HCT116 (cell line): ENCODE results near the gene GPR39. TPM values are rescaled to one million over a fixed set of nuclear protein-coding genes. Genes with fewer than 3 reads are reported as not detected.

ENCODE experiments used
- ATAC-seq: fragments of 200-7000 bp; cut with Tn5 transposase; 2 replicates; pipeline ENCODE4 v1.9.1; 2020; ENCODE audit warnings: mild to moderate bottlenecking, moderate library complexity
- BruUV-seq: library from RNA; stranded (reverse); fragments of 400-500 nt; replicated peaks from 2 replicates; lab custom pipeline; 2021; lab: Mats Ljungman, UMichigan
- CTCF ChIA-PET: fragments of 300-600 bp; sonication (Branson Sonifier 250); formaldehyde crosslinking; loops from one replicate; lab custom pipeline; 2021; ENCODE audit warnings: antibody characterized with exemption; lab: Charles Lee
- POLR2A ChIA-PET: fragments of 300-600, 350-600 bp; sonication (Branson Sonifier 250); formaldehyde crosslinking; loops from one replicate; lab custom pipeline; 2021; ENCODE audit warnings: antibody characterized with exemption; lab: Charles Lee
- RAD21 ChIA-PET, 2 experiments: fragments of 300-600 bp; sonication (Branson Sonifier 250); formaldehyde crosslinking; loops; one replicate each; lab custom pipeline; 2023; ENCODE audit warnings: low total read pairs in 2 of 2; ENCODE audit not compliant: uncharacterized antibody in 2 of 2, unreplicated experiment in 2 of 2, low non-redundant PET in 1 of 2; lab: Charles Lee
- DNase-seq: peaks from one replicate; pipeline ENCODE4 v3.0.0-alpha.2; 2010; ENCODE audit warnings: low read depth, low spot score
- H2AFZ ChIP-seq: fragments of 200-600 bp; shearing (Covaris generic), sonication (generic); 2 replicates; pipeline ENCODE4 v1.6.1; 2017; ENCODE audit warnings: low read depth, mixed run types, mixed read lengths, antibody characterized with exemption, low read length; ENCODE audit not compliant: poor library complexity, severe bottlenecking
- H3K27ac ChIP-seq: 2 replicates; pipeline ENCODE4 v1.5.1; 2012; ENCODE audit warnings: low read depth, low read length
- H3K27me3 ChIP-seq: fragments of 200-600 bp; sonication (generic); 2 replicates; pipeline ENCODE4 v1.6.1; 2016; ENCODE audit warnings: mixed run types, low read length, mixed read lengths; ENCODE audit not compliant: insufficient read depth
- H3K36me3 ChIP-seq, 2 experiments: fragments of 200-500 bp in 1 of 2; fragments of 200-600 bp in 1 of 2; sonication (Bioruptor generic) in 1 of 2; sonication (generic) in 1 of 2; 2 replicates each; pipeline versions ENCODE4 v1.5.1 to v1.6.1; 2014 to 2016; ENCODE audit warnings: low read length in 2 of 2, inconsistent platforms in 1 of 2, mixed read lengths in 1 of 2, mixed run types in 1 of 2; ENCODE audit not compliant: insufficient read depth in 2 of 2, control insufficient read depth in 1 of 2
- H3K4me1 ChIP-seq, 2 experiments: fragments of 200-600 bp in 1 of 2; sonication (generic) in 1 of 2; 2 replicates each; pipeline versions ENCODE4 v1.5.1 to v1.6.1; 2012 to 2017; ENCODE audit warnings: low read length in 2 of 2, inconsistent platforms in 1 of 2, mild to moderate bottlenecking in 1 of 2, mixed read lengths in 1 of 2, mixed run types in 1 of 2, moderate library complexity in 1 of 2; ENCODE audit not compliant: insufficient read depth in 2 of 2, control insufficient read depth in 1 of 2
- H3K4me2 ChIP-seq: fragments of 200-600 bp; sonication (generic); 2 replicates; pipeline ENCODE4 v1.6.1; 2017; ENCODE audit warnings: mixed run types, low read length, mixed read lengths
- H3K4me3 ChIP-seq, 2 experiments: fragments of 200-600 bp in 1 of 2; sonication (generic) in 1 of 2; replicated peaks in 1 of 2; 2 replicates each; pipeline ENCODE4 v1.5.1; 2011 to 2016; ENCODE audit warnings: low read length in 2 of 2, control low read depth in 1 of 2, low read depth in 1 of 2, mild to moderate bottlenecking in 1 of 2, mixed read lengths in 1 of 2, mixed run types in 1 of 2
- H3K79me2 ChIP-seq: fragments of 200-600 bp; sonication (generic); 2 replicates; pipeline ENCODE4 v1.6.1; 2017; ENCODE audit warnings: mild to moderate bottlenecking, mixed run types, low read length, moderate library complexity, mixed read lengths; ENCODE audit not compliant: insufficient read depth
- H3K9ac ChIP-seq: fragments of 200-600 bp; sonication (generic); 2 replicates; pipeline ENCODE4 v1.6.1; 2016; ENCODE audit warnings: low read length, mixed read lengths
- H3K9me2 ChIP-seq: fragments of 200-600 bp; sonication (generic), shearing (Covaris generic); 2 replicates; pipeline ENCODE4 v1.6.1; 2017; ENCODE audit warnings: mixed run types, mild to moderate bottlenecking, moderate library complexity; ENCODE audit not compliant: insufficient read depth
- H3K9me3 ChIP-seq, 2 experiments: fragments of 200-500 bp in 1 of 2; fragments of 200-600 bp in 1 of 2; sonication (Bioruptor generic) in 1 of 2; sonication (generic) in 1 of 2; 2 replicates each; pipeline ENCODE4 v1.6.1; 2014 to 2017; ENCODE audit warnings: low read length in 2 of 2, mixed read lengths in 2 of 2, inconsistent platforms in 1 of 2, low read depth in 1 of 2, mild to moderate bottlenecking in 1 of 2, mixed run types in 1 of 2, moderate library complexity in 1 of 2; ENCODE audit not compliant: control insufficient read depth in 1 of 2, insufficient read depth in 1 of 2
- H4K20me1 ChIP-seq: fragments of 200-600 bp; sonication (generic), shearing (Covaris generic); 2 replicates; pipeline ENCODE4 v1.6.1; 2017; ENCODE audit warnings: mixed run types, mild to moderate bottlenecking, moderate library complexity; ENCODE audit not compliant: insufficient read depth
- CTCF ChIP-seq, 3 experiments: fragments of 200-600 bp in 1 of 3; sonication (generic) in 1 of 3; IDR thresholded peaks in 2 of 3; conservative IDR thresholded peaks in 1 of 3; 2 replicates each; pipeline ENCODE4 v1.5.1; 2012 to 2017; ENCODE audit warnings: low read depth in 2 of 3, low read length in 2 of 3, antibody characterized with exemption in 1 of 3, borderline replicate concordance in 1 of 3, control low read depth in 1 of 3, mild to moderate bottlenecking in 1 of 3, mixed read lengths in 1 of 3, mixed run types in 1 of 3, moderate library complexity in 1 of 3; ENCODE audit not compliant: insufficient read depth in 1 of 3
- EGR1 ChIP-seq: IDR thresholded peaks from 2 replicates; pipeline ENCODE4 v1.6.1; 2012; ENCODE audit warnings: low read depth
- JUND ChIP-seq: IDR thresholded peaks from 2 replicates; pipeline ENCODE4 v1.6.1; 2012
- POLR2A ChIP-seq: IDR thresholded peaks from 2 replicates; pipeline ENCODE4 v1.7.0; 2011; ENCODE audit warnings: borderline replicate concordance; ENCODE audit not compliant: insufficient read depth, insufficient read length; ENCODE audit errors: extremely low read depth
- SRF ChIP-seq: IDR thresholded peaks from 2 replicates; pipeline ENCODE4 v1.6.1; 2012; ENCODE audit warnings: low read depth
- ZBTB33 ChIP-seq: IDR thresholded peaks from 2 replicates; pipeline ENCODE4 v1.6.1; 2011; ENCODE audit warnings: mild to moderate bottlenecking, low read length, moderate library complexity; ENCODE audit not compliant: insufficient replicate concordance; ENCODE audit errors: extremely low read depth
- intact Hi-C: fragments of 100-400 bp; cut with micrococcal nuclease; formaldehyde crosslinking; loops from 2 replicates; pipeline ENCODE4 v1.10.0; 2022
- total RNA-seq: library from RNA; stranded (reverse); gene quantifications from one replicate; pipeline ENCODE4 v1.2.1, GENCODE V29; 2021; ENCODE audit not compliant: unreplicated experiment

The GPR39 gene
- total RNA-seq, 1 experiment from 2014 or later, result 5.1 TPM

DNA sequence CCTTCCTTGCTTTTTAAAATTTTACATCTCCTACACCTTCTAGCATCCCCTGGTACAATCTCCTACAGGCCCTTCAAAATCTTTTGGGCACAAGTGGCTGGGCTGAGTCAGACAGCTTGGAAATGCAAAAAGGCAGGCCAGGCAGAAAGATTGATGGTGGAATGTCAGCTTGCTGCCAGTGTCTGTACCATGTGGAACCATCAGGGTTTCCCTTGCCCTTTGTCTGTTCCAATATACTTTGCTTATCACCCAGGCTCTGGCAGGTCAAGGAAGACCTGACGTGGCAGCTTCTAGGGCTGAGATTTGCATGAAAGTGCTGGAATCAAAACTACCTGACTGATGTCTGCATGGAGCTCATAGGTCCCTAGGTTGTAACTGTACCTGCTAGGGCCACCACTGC lies 33.3 kb downstream of the GPR39 start:
- no peak overlapping the region for H2AFZ ChIP-seq
- no peaks in the 10 kb centered on the region for H3K9me3 ChIP-seq
- no peak for ATAC-seq
- H3K9ac ChIP-seq, result no peak overlapping the region
- no peaks in the 10 kb centered on the region for H3K9me2 ChIP-seq
- CTCF ChIA-PET, result interaction anchor here (0.7 to 3.3 kb wide), 3 partner anchors 10 to 101 kb away, joined by 3 to 20 read pairs (median 10); no protein-coding TSS in a partner anchor
- TF ChIP-seq POLR2A (no peak), ZBTB33 (no peak), CTCF (IDR thresholded peaks at IDR 0.05 in 2 of 3, conservative IDR thresholded peaks at IDR 0.05 in 1 of 3; ENCODE audit: borderline replicate concordance in 1 of 3, insufficient read depth in 1 of 3, low read depth in 2 of 3, low read length in 2 of 3) (no peak), SRF (no peak), EGR1 (no peak), JUND (no peak)
- TF ChIP-seq, all 23 proteins: peak for 0
- Histone ChIP-seq H3K79me2 (no peaks in the 10 kb centered on the region), H3K4me2 (no peak overlapping the region), H3K4me3 (no peak overlapping the region), H3K27me3 (no peaks in the 10 kb centered on the region), H3K27ac (no peak overlapping the region), H3K4me1 (peaks cover 0 to 10% of the 10 kb centered on the region in 2 experiments; a peak in 1 of 4 replicates), H3K36me3 (no peaks in the 10 kb centered on the region), H4K20me1 (no peaks in the 10 kb centered on the region)
- ChIA-PET POLR2A (no interaction called here), RAD21 (interaction anchor here in 1 of 2 experiments (1.8 kb wide), 1 partner anchor 33 kb away, joined by 5 read pairs; the partner anchor contains the start of gene GPR39)
- no TSS peak for BruUV-seq
- intact Hi-C loops, result loop anchor here (1.0 to 5.0 kb wide), 2 partner anchors 101 to 183 kb away; no protein-coding TSS in a partner anchor
- no peak for DNase-seq
